ENCODE results near the gene CNN1.

CNN1 gene

DNA sequence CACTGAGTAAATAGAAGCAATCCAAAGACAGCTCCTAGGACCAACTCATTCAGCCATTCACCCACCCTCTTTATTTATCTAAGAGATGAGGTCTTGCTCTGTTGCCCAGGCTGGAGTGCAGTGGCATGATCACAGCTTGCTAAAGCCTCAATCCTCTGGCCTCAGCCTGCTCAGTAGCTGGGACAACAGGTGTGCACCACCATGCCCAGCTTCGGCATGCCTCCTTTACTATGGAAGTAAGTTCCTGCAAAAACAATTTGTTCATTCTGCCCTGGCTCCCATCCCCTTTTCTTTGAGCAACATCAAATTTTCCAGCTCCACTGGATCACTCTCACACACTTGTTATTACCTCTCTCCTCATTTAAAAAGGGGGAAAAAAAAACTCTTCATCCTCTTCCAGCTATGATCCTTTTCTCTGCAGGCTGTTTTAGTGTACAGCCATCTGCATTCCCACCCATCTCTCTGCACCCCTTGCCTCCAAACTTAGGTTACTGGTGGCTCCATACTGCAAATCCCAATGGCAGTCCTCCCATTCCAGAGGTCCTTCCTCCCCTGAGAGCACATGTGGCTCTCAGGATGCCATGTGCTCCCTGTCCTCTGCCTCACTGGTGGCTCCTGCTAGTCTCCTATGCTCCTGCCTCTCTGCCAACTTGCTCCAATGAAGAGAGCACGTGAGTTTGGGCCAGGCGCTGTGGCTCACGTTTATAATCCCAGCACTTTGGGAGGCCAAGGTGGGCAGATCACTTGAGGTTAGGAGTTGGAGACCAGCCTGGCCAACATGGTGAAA is 18.2 kb downstream of the CNN1 start:
- Histone ChIP-seq H2BK15ac (ENCODE audit: low read depth, poor library complexity, severe bottlenecking) (no peak overlapping the region), H3K27me3 (ENCODE audit: control insufficient read depth in 1 of 2, insufficient read depth in 1 of 2, low read length in 2 of 2) (no peaks in the 10 kb centered on the region), H3K4me3 (ENCODE audit: insufficient read depth in 1 of 2, low read depth in 1 of 2, low read length in 2 of 2) (no peak overlapping the region), H3K23ac (ENCODE audit: low read length in 2 of 2) (no peak overlapping the region), H3K14ac (ENCODE audit: low read length in 2 of 2) (no peak overlapping the region), H3K79me1 (replicated peaks; ENCODE audit: low read length, poor library complexity, severe bottlenecking) (peaks cover 29% of the 10 kb centered on the region), H2AFZ (ENCODE audit: low read depth, low read length) (no peak overlapping the region), H3K27ac (ENCODE audit: low read length, poor library complexity, severe bottlenecking) (no peak overlapping the region), H3K4me2 (ENCODE audit: low read length, poor library complexity, severe bottlenecking) (no peak overlapping the region), H3K4ac (ENCODE audit: low read depth in 1 of 2, low read length in 2 of 2) (no peak overlapping the region), H2AK5ac (ENCODE audit: low read length, severe bottlenecking) (no peak overlapping the region), H2BK5ac (ENCODE audit: low read depth, low read length, poor library complexity, severe bottlenecking) (no peak overlapping the region), H4K8ac (ENCODE audit: low read length) (peak overlapping the region; percentile 4), H3K9me3 (ENCODE audit: control insufficient read depth, low read length) (no peaks in the 10 kb centered on the region), H3K36me3 (ENCODE audit: control insufficient read depth in 1 of 2, insufficient read depth in 2 of 2, low read depth in 1 of 2, low read length in 2 of 2) (peaks cover 35 to 47% of the 10 kb centered on the region in 2 experiments), H2BK12ac (ENCODE audit: low read length in 2 of 2) (no peak overlapping the region), H3K18ac (ENCODE audit: low read depth in 1 of 2, low read length in 2 of 2) (no peak overlapping the region), H4K91ac (ENCODE audit: low read length) (peak overlapping the region; percentile 25), H3K4me1 (ENCODE audit: control insufficient read depth, insufficient read depth, low read depth, low read length) (peaks cover 9% of the 10 kb centered on the region), H2BK120ac (ENCODE audit: low read depth, low read length) (no peak overlapping the region), H3K9ac (ENCODE audit: low read length) (peak overlapping the region; percentile 43)
- DNase-seq = no peak
- 96% methylated on average over 4 of the region's 4 CpGs for WGBS

DNA sequence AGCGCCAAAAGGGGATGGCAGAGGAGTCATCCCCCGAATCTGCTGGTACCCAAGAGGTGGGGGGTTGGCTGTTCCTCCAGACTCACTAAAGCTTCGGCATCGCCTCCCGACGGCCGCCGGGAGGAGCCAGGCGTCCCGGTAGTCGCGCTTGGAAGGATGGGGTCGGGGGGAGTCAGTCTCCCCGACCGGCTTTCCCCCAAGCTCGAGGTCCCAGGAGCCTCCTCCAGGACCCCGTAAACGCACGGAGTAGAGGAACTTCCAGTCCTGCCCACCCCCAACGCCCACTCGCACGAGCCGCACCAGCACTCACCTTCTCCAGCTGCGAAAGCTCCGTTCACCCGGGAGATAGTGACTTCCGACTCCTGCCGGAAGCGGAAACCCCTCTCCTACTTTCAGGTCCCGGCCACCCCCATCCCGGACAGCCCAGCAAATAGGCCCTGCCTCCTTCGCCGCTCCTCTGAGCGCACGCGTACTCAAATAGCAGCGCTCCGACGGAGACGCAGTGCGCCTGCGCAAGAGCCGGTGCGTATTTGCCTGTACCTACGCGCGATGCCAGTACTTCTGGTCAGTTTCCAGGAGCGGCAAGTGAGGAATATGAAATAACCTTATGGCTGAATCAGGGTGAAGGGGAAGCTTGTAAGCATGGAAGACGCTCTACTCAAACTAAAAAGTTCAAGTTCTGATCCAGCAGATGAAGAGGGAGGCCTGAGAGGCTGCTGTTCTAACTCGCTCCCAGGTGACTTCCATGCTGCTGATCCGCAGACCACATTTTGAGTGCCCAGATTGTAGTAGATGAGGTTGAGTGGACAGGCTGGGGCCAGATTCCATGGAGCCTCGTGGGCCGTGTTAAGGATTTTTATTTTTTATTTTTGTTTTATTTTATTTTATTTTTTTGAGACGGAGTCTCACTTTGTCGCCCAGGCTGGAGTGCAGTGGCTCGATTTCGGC is 20.5 kb downstream of the CNN1 start, which contains the start of gene ELOF1:
Gene ELOF1 (minus strand): TSS at position 350 of the 948 bp plus-strand sequence. CDS start 4,883 bp downstream, outside the sequence.
- peak within 1 kb of the TSS in 1 of 2 experiments; percentile 58 for H3K14ac ChIP-seq (ENCODE audit: low read length in 2 of 2)
- H3K23ac ChIP-seq (ENCODE audit: low read length in 2 of 2) = no peak within 1 kb of the TSS
- H3K27me3 ChIP-seq (ENCODE audit: control insufficient read depth in 1 of 2, insufficient read depth in 1 of 2, low read length in 2 of 2) = no peaks in the 10 kb centered on the region
- H3K27ac ChIP-seq (ENCODE audit: low read length, poor library complexity, severe bottlenecking) = peak within 1 kb of the TSS; percentile 22
- no peak within 1 kb of the TSS for H2BK5ac ChIP-seq (ENCODE audit: low read depth, low read length, poor library complexity, severe bottlenecking)
- peaks cover 9% of the 10 kb centered on the region for H3K4me1 ChIP-seq (ENCODE audit: control insufficient read depth, insufficient read depth, low read depth, low read length)
- peaks cover 14 to 24% of the 10 kb centered on the region in 2 experiments for H3K36me3 ChIP-seq (ENCODE audit: control insufficient read depth in 1 of 2, insufficient read depth in 2 of 2, low read depth in 1 of 2, low read length in 2 of 2)
- H2AK5ac ChIP-seq (ENCODE audit: low read length, severe bottlenecking) = no peak within 1 kb of the TSS
- no peak within 1 kb of the TSS for H2BK12ac ChIP-seq (ENCODE audit: low read length in 2 of 2)
- no peak within 1 kb of the TSS for H2BK120ac ChIP-seq (ENCODE audit: low read depth, low read length)
- peak within 1 kb of the TSS in 1 of 2 experiments; percentile 58 for H3K4ac ChIP-seq (ENCODE audit: low read depth in 1 of 2, low read length in 2 of 2)
- H2BK15ac ChIP-seq (ENCODE audit: low read depth, poor library complexity, severe bottlenecking) = no peak within 1 kb of the TSS
- no peak within 1 kb of the TSS for H4K91ac ChIP-seq (ENCODE audit: low read length)
- H2AFZ ChIP-seq (ENCODE audit: low read depth, low read length) = peak within 1 kb of the TSS; percentile 46
- H3K18ac ChIP-seq (ENCODE audit: low read depth in 1 of 2, low read length in 2 of 2) = peak within 1 kb of the TSS in 1 of 2 experiments; percentile 38
- H3K4me2 ChIP-seq (ENCODE audit: low read length, poor library complexity, severe bottlenecking) = peak within 1 kb of the TSS; percentile 87
- H3K4me3 ChIP-seq (ENCODE audit: insufficient read depth in 1 of 2, low read depth in 1 of 2, low read length in 2 of 2) = peak within 1 kb of the TSS; percentile 81 to 99
- WGBS = 11% methylated on average over 49 of the region's 57 CpGs
- peak within 1 kb of the TSS; percentile 47 for H4K8ac ChIP-seq (ENCODE audit: low read length)
- peak; percentile 98 for DNase-seq
- peaks cover 22% of the 10 kb centered on the region for H3K79me1 ChIP-seq (replicated peaks; ENCODE audit: low read length, poor library complexity, severe bottlenecking)
- H3K9me3 ChIP-seq (ENCODE audit: control insufficient read depth, low read length) = no peaks in the 10 kb centered on the region
- H3K9ac ChIP-seq (ENCODE audit: low read length) = peak within 1 kb of the TSS; percentile 96

DNA sequence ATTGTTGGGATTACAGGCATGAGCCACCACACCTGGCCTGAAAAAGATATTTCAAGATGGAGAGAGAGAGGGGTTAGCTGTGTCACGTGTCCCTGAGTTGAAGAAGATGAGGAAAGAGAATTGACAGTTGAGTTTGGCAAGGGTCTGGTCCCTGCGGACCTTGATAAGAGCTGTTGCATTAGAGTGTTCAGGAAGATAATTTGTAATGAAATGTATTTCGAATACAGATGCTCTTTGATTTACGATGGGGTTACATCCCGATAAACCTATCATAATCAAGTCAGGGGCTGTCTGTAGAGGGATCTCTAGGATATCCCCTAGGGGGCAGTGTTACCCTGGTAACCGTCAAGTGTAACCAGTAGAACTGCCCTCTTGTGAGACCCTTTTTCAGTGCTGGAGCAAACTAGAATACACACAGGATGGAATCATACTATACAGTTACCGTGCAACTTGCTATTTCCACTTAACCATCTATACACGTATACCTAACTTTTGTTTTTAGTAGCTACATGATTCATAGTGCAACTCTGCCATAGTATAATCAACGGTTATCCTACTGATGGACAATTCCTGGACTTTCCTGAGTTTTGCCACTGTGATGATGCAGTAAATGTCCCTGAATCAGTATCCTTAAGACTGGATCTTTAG is 21.9 kb downstream of the CNN1 start:
- Histone ChIP-seq H2BK12ac (ENCODE audit: low read length in 2 of 2) (no peak overlapping the region), H2AFZ (ENCODE audit: low read depth, low read length) (no peak overlapping the region), H2BK15ac (ENCODE audit: low read depth, poor library complexity, severe bottlenecking) (no peak overlapping the region), H3K9ac (ENCODE audit: low read length) (peak overlapping the region; percentile 96), H3K18ac (ENCODE audit: low read depth in 1 of 2, low read length in 2 of 2) (no peak overlapping the region), H3K4ac (ENCODE audit: low read depth in 1 of 2, low read length in 2 of 2) (no peak overlapping the region), H2BK5ac (ENCODE audit: low read depth, low read length, poor library complexity, severe bottlenecking) (no peak overlapping the region), H3K23ac (ENCODE audit: low read length in 2 of 2) (no peak overlapping the region), H3K4me2 (ENCODE audit: low read length, poor library complexity, severe bottlenecking) (no peak overlapping the region), H3K14ac (ENCODE audit: low read length in 2 of 2) (no peak overlapping the region), H2BK120ac (ENCODE audit: low read depth, low read length) (no peak overlapping the region), H2AK5ac (ENCODE audit: low read length, severe bottlenecking) (no peak overlapping the region), H3K27me3 (ENCODE audit: control insufficient read depth in 1 of 2, insufficient read depth in 1 of 2, low read length in 2 of 2) (no peaks in the 10 kb centered on the region), H3K9me3 (ENCODE audit: control insufficient read depth, low read length) (no peaks in the 10 kb centered on the region), H3K4me3 (ENCODE audit: insufficient read depth in 1 of 2, low read depth in 1 of 2, low read length in 2 of 2) (peak overlapping the region in 1 of 2 experiments; percentile 99), H3K79me1 (replicated peaks; ENCODE audit: low read length, poor library complexity, severe bottlenecking) (peaks cover 13% of the 10 kb centered on the region), H4K8ac (ENCODE audit: low read length) (no peak overlapping the region), H4K91ac (ENCODE audit: low read length) (no peak overlapping the region), H3K4me1 (ENCODE audit: control insufficient read depth, insufficient read depth, low read depth, low read length) (peaks cover 9% of the 10 kb centered on the region), H3K27ac (ENCODE audit: low read length, poor library complexity, severe bottlenecking) (no peak overlapping the region), H3K36me3 (ENCODE audit: control insufficient read depth in 1 of 2, insufficient read depth in 2 of 2, low read depth in 1 of 2, low read length in 2 of 2) (peaks cover 5 to 14% of the 10 kb centered on the region in 2 experiments)
- peak; percentile 82 for DNase-seq
- 28% methylated on average over 9 of the region's 9 CpGs for WGBS
